ENCODE data around the gene BTNL8. TPM values are rescaled to one million over a fixed set of nuclear protein-coding genes. Genes with fewer than 3 reads are reported as not detected.

Gene BTNL8
- polyA plus RNA-seq, 2 donors = 0.06 to 0.07 TPM

DNA sequence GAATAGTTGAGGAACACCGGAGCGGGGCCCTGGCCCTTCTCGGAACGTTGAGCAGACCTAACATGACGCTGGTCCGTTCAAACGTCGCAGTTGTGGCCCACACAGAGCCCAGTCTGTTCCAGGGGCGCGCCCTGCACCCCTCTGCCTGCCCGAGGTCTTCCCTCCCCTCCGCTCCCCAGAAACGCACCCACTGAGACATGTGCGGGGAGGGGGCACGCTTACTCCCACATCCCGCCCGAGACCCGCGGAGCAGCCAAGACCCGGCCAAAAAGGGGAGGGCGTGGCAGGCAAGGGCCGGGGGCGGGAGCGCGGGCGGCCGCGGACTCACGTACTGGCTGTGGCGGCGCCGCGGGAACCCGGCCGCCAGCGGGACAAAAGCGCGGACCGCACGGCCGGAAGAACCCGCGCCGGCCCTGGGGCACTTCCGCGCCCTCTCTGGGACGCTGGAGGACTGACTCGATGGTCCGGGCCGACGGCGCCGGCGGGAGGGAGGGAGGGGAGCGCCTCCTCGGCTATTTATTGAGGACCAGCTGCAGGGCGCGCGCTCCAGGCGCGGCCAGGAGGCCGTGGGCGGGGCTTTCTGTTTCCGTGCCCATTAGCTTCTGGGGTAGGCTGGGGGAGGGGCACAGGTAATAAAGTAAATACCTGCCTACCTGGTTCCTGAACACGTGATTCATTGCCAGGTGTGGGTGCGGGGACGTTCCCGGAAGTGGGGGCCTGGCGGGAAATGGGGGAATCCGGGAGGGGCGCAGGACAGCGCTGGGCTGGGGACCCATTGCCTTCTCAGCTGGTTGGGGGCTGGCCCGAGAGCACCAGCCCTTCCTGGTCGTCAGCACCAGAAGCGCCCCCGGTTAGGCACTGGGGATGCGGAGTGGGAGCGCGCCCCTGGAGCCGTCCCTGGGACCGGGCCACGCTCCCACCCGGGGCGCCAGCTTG lies 37.8 kb upstream of the BTNL8 start, which contains the start of gene ZFP62:
ZFP62 (minus strand) TSS at position 390 of the 936 bp plus-strand sequence; CDS start at position 333, 57 bp downstream.
- peaks cover 0 to 3% of the 10 kb centered on the region in 2 donors for H3K4me1 ChIP-seq (ENCODE audit: control insufficient read depth in 2 of 2, insufficient read depth in 2 of 2, low read length in 1 of 2)
- no peaks in the 10 kb centered on the region for H3K27me3 ChIP-seq (ENCODE audit: control insufficient read depth in 1 of 2, insufficient read depth in 2 of 2, low read length in 2 of 2)
- peak within 1 kb of the TSS; percentile 72 to 80 for H3K4me3 ChIP-seq (ENCODE audit: low read depth in 1 of 2, low read length in 2 of 2)
- WGBS, 2 donors = 0% methylated on average over 71 to 84 of the region's 84 CpGs
- peaks cover 0 to 3% of the 10 kb centered on the region in 2 donors for H3K36me3 ChIP-seq (ENCODE audit: control insufficient read depth in 2 of 2, insufficient read depth in 2 of 2, low read length in 1 of 2)
- H3K27ac ChIP-seq (ENCODE audit: low read depth in 2 of 2, low read length in 1 of 2) = peak within 1 kb of the TSS; percentile 97 to 98
- H3K9me3 ChIP-seq (ENCODE audit: control insufficient read depth in 2 of 2, insufficient read depth in 1 of 2, low read depth in 1 of 2, low read length in 1 of 2) = no peaks in the 10 kb centered on the region

DNA sequence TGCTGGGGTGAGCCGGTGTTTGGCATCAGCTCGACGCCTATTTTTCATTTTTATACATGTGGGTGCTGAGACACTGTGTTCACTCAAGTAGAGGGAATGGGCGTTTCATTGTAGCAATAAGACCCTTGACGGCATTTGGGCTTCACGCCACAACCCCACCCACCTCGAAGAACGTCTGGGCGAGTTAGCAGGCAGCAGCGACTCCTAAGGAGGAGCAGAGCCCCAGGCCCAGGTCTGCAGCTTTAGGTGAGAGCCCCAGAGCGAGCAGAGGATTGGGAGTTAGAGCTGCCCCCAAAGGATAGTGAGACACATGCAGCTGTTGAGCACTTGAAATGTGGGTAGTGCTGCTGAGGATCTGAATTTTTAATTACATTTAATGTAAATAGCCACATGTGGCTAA lies 36.3 kb upstream of the BTNL8 start:
- no peak overlapping the region for H3K4me3 ChIP-seq (ENCODE audit: low read depth in 1 of 2, low read length in 2 of 2)
- H3K27me3 ChIP-seq (ENCODE audit: control insufficient read depth in 1 of 2, insufficient read depth in 2 of 2, low read length in 2 of 2) = no peaks in the 10 kb centered on the region
- peaks cover 0 to 3% of the 10 kb centered on the region in 2 donors for H3K4me1 ChIP-seq (ENCODE audit: control insufficient read depth in 2 of 2, insufficient read depth in 2 of 2, low read length in 1 of 2)
- H3K27ac ChIP-seq (ENCODE audit: low read depth in 2 of 2, low read length in 1 of 2) = no peak overlapping the region
- 63 to 70% methylated on average over 11 of the region's 11 CpGs for WGBS, 2 donors
- H3K9me3 ChIP-seq (ENCODE audit: control insufficient read depth in 2 of 2, insufficient read depth in 1 of 2, low read depth in 1 of 2, low read length in 1 of 2) = no peaks in the 10 kb centered on the region
- H3K36me3 ChIP-seq (ENCODE audit: control insufficient read depth in 2 of 2, insufficient read depth in 2 of 2, low read length in 1 of 2) = peaks cover 0 to 3% of the 10 kb centered on the region in 2 donors

DNA sequence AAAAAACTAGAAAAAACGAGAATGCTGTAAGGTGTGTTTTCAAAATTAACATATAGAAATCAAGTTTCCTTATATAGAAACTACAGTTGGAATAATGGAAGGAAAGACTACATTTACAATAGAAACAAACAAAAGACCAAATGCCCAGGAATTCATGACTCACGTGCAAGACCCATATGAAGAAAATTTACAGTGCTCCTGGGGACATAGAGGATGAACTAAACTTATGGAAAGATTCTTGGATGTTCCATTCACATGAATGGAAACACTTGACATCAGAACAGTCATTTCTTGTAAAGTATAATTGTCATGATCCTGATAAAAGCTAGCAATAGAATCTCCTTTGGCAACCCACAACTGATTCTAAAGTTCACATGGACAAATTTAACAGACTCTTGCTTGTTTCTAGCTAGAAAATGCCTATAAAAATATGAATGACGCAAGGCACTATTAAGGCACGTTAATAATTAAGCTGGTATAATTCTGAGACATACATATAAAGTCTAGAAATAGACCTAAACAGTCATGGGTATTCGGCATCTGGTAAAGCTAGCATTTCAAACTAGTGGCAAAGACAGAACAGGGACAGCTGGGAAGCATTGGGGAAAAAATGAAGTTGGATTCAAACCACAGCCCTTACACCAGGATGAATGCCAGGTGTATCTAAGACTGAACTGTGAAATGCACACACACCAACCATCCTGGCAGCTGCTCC lies 32.8 kb upstream of the BTNL8 start:
- no peak overlapping the region for H3K4me3 ChIP-seq (ENCODE audit: low read depth in 1 of 2, low read length in 2 of 2)

DNA sequence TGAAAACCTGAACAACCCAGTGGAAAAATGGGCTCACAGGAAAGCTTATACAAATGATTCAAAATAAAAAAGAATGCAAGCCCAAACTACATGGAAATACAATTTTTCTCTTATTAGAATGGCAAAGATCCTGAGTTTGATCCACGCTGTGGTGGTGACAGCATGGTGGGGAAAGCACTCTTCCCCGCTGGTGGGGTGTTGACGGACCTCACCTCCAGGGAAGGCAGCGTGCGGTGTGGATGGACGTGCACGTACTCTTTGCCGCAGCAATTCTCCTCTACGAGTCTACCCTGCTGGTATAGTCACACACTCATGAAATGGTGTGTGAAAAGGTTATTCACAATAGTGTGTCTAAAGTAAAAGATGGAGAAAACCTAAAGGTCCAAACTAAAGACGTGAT lies 32.0 kb upstream of the BTNL8 start:
- Histone ChIP-seq H3K27ac (ENCODE audit: low read depth in 2 of 2, low read length in 1 of 2) (no peak overlapping the region), H3K9me3 (ENCODE audit: control insufficient read depth in 2 of 2, insufficient read depth in 1 of 2, low read depth in 1 of 2, low read length in 1 of 2) (no peaks in the 10 kb centered on the region), H3K4me1 (ENCODE audit: control insufficient read depth in 2 of 2, insufficient read depth in 2 of 2, low read length in 1 of 2) (peaks cover 0 to 7% of the 10 kb centered on the region in 2 donors), H3K4me3 (ENCODE audit: low read depth in 1 of 2, low read length in 2 of 2) (no peak overlapping the region), H3K27me3 (ENCODE audit: control insufficient read depth in 1 of 2, insufficient read depth in 2 of 2, low read length in 2 of 2) (no peaks in the 10 kb centered on the region), H3K36me3 (ENCODE audit: control insufficient read depth in 2 of 2, insufficient read depth in 2 of 2, low read length in 1 of 2) (no peaks in the 10 kb centered on the region)
- whole genome bisulfite sequencing, 2 donors = 88 to 91% methylated on average over 10 of the region's 10 CpGs

More for the DNA sequence above, 32.8 kb upstream of the BTNL8 start:
- H3K27me3 ChIP-seq (ENCODE audit: control insufficient read depth in 1 of 2, insufficient read depth in 2 of 2, low read length in 2 of 2) = no peaks in the 10 kb centered on the region
- H3K36me3 ChIP-seq (ENCODE audit: control insufficient read depth in 2 of 2, insufficient read depth in 2 of 2, low read length in 1 of 2) = no peaks in the 10 kb centered on the region
- peaks cover 0 to 7% of the 10 kb centered on the region in 2 donors for H3K4me1 ChIP-seq (ENCODE audit: control insufficient read depth in 2 of 2, insufficient read depth in 2 of 2, low read length in 1 of 2)
- H3K27ac ChIP-seq (ENCODE audit: low read depth in 2 of 2, low read length in 1 of 2) = no peak overlapping the region
- H3K9me3 ChIP-seq (ENCODE audit: control insufficient read depth in 2 of 2, insufficient read depth in 1 of 2, low read depth in 1 of 2, low read length in 1 of 2) = no peaks in the 10 kb centered on the region
- WGBS, 2 donors = 55 to 62% methylated on average over 5 of the region's 5 CpGs

DNA sequence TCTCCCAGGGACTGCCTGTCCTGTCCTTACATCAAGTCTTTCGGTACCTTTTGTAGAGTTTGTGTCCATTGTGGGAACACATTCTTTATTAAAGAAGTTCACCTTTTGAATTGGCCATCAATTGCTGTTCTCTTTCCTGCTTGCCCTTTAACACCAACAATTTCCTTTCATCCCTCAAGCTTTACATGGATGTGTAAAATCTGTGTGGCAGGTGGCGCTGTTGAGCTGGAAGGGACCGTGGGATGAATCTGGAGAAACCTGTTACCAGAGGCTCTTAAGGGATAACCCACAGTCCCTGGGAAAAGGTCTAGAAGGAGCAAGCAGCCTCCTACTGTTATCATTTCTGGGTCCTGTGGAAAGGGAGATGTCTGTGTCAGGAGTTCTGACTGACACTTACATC lies 30.0 kb upstream of the BTNL8 start:
- 1 to 4% methylated on average over 3 of the region's 3 CpGs for WGBS, 2 donors
- Histone ChIP-seq H3K4me1 (ENCODE audit: control insufficient read depth in 2 of 2, insufficient read depth in 2 of 2, low read length in 1 of 2) (peaks cover 0 to 16% of the 10 kb centered on the region in 2 donors), H3K36me3 (ENCODE audit: control insufficient read depth in 2 of 2, insufficient read depth in 2 of 2, low read length in 1 of 2) (no peaks in the 10 kb centered on the region), H3K27me3 (ENCODE audit: control insufficient read depth in 1 of 2, insufficient read depth in 2 of 2, low read length in 2 of 2) (no peaks in the 10 kb centered on the region), H3K9me3 (ENCODE audit: control insufficient read depth in 2 of 2, insufficient read depth in 1 of 2, low read depth in 1 of 2, low read length in 1 of 2) (no peaks in the 10 kb centered on the region), H3K27ac (ENCODE audit: low read depth in 2 of 2, low read length in 1 of 2) (peak overlapping the region in 1 of 2 donors; percentile 55), H3K4me3 (ENCODE audit: low read depth in 1 of 2, low read length in 2 of 2) (no peak overlapping the region)

DNA sequence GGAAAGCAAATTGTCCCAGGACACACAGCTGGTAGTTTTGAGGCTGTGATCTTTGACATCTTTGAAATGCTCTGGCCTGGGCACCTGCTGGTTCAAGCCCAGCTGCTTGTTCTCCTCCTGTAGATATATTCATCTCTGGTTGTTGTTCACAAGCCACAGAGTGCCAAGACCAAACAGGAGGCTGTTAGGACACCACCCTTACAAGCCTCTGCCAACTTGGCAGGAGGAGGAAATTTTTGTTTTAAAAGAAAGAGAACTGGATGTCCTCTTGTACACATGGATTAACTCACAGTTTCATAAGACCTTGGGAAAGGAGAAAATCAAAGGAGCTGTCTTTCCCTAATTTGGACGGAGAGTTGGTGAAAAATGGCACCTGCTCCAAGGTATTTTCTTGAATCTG lies 29.4 kb upstream of the BTNL8 start:
- Histone ChIP-seq H3K9me3 (ENCODE audit: control insufficient read depth in 2 of 2, insufficient read depth in 1 of 2, low read depth in 1 of 2, low read length in 1 of 2) (no peaks in the 10 kb centered on the region), H3K27ac (ENCODE audit: low read depth in 2 of 2, low read length in 1 of 2) (peak overlapping the region; percentile 49 to 78), H3K4me3 (ENCODE audit: low read depth in 1 of 2, low read length in 2 of 2) (no peak overlapping the region), H3K4me1 (ENCODE audit: control insufficient read depth in 2 of 2, insufficient read depth in 2 of 2, low read length in 1 of 2) (peaks cover 0 to 17% of the 10 kb centered on the region in 2 donors), H3K27me3 (ENCODE audit: control insufficient read depth in 1 of 2, insufficient read depth in 2 of 2, low read length in 2 of 2) (no peaks in the 10 kb centered on the region), H3K36me3 (ENCODE audit: control insufficient read depth in 2 of 2, insufficient read depth in 2 of 2, low read length in 1 of 2) (no peaks in the 10 kb centered on the region)
- 32 to 43% methylated on average over 1 of the region's 1 CpG for WGBS, 2 donors

DNA sequence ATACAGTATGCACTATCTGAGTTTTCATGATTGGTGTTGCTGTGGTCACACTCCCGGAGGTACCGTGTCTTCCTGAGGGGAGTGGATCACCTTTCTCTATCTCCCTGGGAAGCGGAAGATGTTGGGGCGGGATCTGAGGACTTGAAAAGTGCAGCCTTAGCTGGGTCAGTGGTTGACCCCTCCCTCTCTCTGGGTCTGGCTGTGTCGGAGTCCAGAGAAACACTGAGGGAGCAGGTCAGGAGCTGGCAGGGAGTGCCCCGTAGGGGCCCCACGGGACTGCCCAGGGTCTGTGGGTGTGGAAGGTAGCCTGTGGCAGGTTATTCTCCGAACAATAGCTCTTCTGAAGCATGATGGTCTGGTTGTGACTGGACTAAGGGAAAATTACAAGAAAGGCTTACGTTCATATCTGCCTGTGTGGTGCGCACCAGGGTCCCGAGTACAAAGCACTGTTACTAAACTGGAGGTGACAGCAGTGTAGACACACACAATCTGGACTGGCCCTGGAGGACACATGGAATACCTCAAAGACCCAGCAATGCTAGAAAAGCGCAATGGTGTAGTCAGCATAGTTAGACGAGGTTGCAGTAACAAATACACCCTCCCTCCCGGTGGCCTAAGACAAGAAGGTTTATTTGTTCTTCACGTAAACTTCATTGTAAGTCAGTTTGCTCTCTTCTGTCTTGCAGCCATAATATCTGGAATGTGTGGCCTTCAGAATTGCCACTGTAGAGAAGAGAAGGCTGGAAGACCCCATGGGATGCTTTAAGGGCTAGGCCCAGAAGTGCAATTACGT lies 28.5 kb upstream of the BTNL8 start:
- H3K9me3 ChIP-seq (ENCODE audit: control insufficient read depth in 2 of 2, insufficient read depth in 1 of 2, low read depth in 1 of 2, low read length in 1 of 2) = no peaks in the 10 kb centered on the region
- WGBS, 2 donors = 76 to 80% methylated on average over 16 of the region's 16 CpGs
- H3K27ac ChIP-seq (ENCODE audit: low read depth in 2 of 2, low read length in 1 of 2) = peak overlapping the region; percentile 20 to 78
- H3K27me3 ChIP-seq (ENCODE audit: control insufficient read depth in 1 of 2, insufficient read depth in 2 of 2, low read length in 2 of 2) = no peaks in the 10 kb centered on the region
- no peak overlapping the region for H3K4me3 ChIP-seq (ENCODE audit: low read depth in 1 of 2, low read length in 2 of 2)
- no peaks in the 10 kb centered on the region for H3K36me3 ChIP-seq (ENCODE audit: control insufficient read depth in 2 of 2, insufficient read depth in 2 of 2, low read length in 1 of 2)
- H3K4me1 ChIP-seq (ENCODE audit: control insufficient read depth in 2 of 2, insufficient read depth in 2 of 2, low read length in 1 of 2) = peaks cover 0 to 17% of the 10 kb centered on the region in 2 donors

DNA sequence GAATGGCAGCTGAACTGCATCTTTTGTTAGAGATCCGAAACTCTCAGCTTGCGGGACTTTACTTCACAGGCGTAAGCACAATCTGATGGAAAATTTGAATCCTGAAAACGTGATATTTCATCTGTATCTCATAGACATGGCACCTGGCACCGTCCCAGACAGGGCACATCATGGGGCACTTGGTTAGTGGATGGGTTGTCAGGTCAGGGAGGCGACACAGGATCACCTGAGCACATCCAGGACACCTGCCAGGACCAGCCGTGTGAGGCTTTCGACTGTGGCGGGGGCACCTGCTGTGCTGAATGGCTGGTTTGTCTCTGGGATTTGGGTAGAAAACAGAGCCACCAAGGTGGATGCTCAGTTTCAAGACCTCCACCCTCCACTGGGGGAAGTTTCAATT lies 26.5 kb upstream of the BTNL8 start:
- whole genome bisulfite sequencing, 2 donors = 81 to 83% methylated on average over 9 of the region's 9 CpGs
- Histone ChIP-seq H3K9me3 (ENCODE audit: control insufficient read depth in 2 of 2, insufficient read depth in 1 of 2, low read depth in 1 of 2, low read length in 1 of 2) (no peaks in the 10 kb centered on the region), H3K4me1 (ENCODE audit: control insufficient read depth in 2 of 2, insufficient read depth in 2 of 2, low read length in 1 of 2) (peaks cover 0 to 17% of the 10 kb centered on the region in 2 donors), H3K4me3 (ENCODE audit: low read depth in 1 of 2, low read length in 2 of 2) (no peak overlapping the region), H3K27me3 (ENCODE audit: control insufficient read depth in 1 of 2, insufficient read depth in 2 of 2, low read length in 2 of 2) (no peaks in the 10 kb centered on the region), H3K36me3 (ENCODE audit: control insufficient read depth in 2 of 2, insufficient read depth in 2 of 2, low read length in 1 of 2) (no peaks in the 10 kb centered on the region), H3K27ac (ENCODE audit: low read depth in 2 of 2, low read length in 1 of 2) (no peak overlapping the region)

All from esophagus (tissue), 2 donors.